ENCODE measurements around the gene IL5. TPM values are rescaled to one million over a fixed set of nuclear protein-coding genes. Genes with fewer than 3 reads are reported as not detected.
A peak's percentile ranks its signal among the peaks of the same experiment; 100 is the strongest.
"Not testable (repeated sequence)": the region's sequence is repeated elsewhere in the genome, so short reads cannot be mapped to it uniquely, and the experiment has no call there.

IL5 gene
- total and polyA plus RNA-seq, 12 donors, result not detected

DNA sequence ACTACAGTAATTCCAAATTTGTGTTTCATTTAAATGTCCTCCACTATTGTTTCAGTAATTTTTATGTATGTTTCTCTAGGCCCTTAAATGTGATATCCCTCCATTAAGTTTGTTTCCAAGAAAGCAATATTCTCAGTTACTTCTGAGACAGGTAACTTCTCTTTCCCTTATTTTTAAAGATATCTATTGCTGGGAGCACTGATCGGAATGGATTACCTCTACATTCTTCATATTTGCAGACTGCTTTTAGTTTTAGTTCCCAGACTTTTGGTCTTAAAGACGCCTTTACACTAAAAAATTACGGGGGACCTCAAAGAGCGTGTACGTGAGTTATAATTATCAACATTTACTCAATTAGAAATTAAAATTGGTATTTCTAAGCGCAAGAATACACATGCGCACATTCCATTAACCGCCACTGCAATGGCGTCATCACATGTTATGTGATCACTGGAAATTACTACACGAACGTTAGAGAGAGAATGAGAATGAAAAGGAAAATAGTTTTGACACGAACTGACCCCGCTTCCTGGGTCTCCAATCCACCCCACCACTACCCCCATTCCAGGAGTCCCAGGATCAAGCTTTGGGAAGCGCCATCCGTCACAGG, 12.9 kb upstream of the IL5 start:
- intact Hi-C loops (cut with DNase I), result no loop called here
- WGBS, 4 donors, result 45 to 54% (median 49%) methylated on average over 13 to 15 of the region's 15 CpGs
- H3K27ac ChIP-seq, result peak overlapping the region in 4 of 5 donors; percentile 53 to 87 (median 76)
- H3K4me3 ChIP-seq, result peak overlapping the region; percentile 43 to 57 (median 50)
- peaks cover 0 to 8% of the 10 kb centered on the region in 2 donors for H3K36me3 ChIP-seq (replicated peaks in 1 of 2)
- peak in 1 of 6 experiments; percentile 7 for TF ChIP-seq CTCF (IDR thresholded peaks at IDR 0.05)
- TF ChIP-seq POLR2A (IDR thresholded peaks at IDR 0.05), result no peak
- H3K27me3 ChIP-seq, result no peaks in the 10 kb centered on the region
- H3K4me1 ChIP-seq (replicated peaks in 1 of 2), result peaks cover 0 to 20% of the 10 kb centered on the region in 2 donors
- H3K9me3 ChIP-seq (replicated peaks in 1 of 3), result no peaks in the 10 kb centered on the region
- no peak for DNase-seq

DNA sequence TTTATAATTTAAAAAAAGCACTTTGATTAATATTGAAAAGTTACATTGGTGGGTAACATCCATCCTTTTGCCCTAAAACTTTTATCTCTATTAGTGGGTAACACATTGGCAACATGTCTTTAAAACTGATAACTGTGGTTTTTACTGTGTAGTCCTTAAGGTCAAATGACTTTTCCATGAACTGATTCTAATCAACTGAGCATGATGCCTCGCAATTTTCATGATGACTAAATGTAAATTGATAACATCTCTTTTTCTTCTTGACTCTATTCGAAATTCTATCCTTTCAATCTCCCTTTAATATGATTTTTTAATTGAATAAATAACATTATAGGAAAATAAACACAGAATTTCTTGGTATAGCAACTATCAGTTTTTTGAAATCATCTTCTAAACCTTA, 6.3 kb upstream of the IL5 start:
- no peaks in the 10 kb centered on the region for H3K36me3 ChIP-seq (replicated peaks in 1 of 2)
- no peak for DNase-seq
- no peaks in the 10 kb centered on the region for H3K9me3 ChIP-seq (replicated peaks in 1 of 3)
- 71 to 80% (median 76%) methylated on average over 2 of the region's 2 CpGs for WGBS, 4 donors
- no peaks in the 10 kb centered on the region for H3K27me3 ChIP-seq
- H3K4me3 ChIP-seq, result no peak overlapping the region
- TF ChIP-seq POLR2A (IDR thresholded peaks at IDR 0.05) (no peak), CTCF (IDR thresholded peaks at IDR 0.05) (no peak)
- H3K27ac ChIP-seq, result no peak overlapping the region
- no peaks in the 10 kb centered on the region for H3K4me1 ChIP-seq (replicated peaks in 1 of 2)
- intact Hi-C loops (cut with DNase I), result no loop called here

DNA sequence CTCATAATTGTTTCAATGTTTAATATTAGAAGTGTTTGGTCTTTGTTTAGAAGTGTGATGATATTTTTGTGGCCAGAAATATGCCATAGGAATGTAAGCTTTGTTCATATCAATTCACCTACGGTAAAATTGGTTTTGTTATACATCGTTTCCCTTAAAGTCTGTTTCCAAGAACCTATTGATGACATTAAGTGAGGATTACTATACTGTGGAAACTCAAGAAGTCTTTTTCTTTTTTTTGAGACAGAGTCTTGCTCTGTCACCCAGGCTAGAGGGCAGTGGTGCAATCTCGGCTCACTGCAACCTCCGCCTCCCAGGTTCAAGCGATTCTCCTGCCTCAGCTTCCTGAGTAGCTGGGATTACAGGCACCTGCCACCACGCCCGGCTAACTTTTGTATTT, 5.5 kb upstream of the IL5 start:
- H3K9me3 ChIP-seq (replicated peaks in 1 of 3); H3K36me3 ChIP-seq (replicated peaks in 1 of 2); H3K27ac ChIP-seq; H3K4me3 ChIP-seq; intact Hi-C loops (cut with DNase I); H3K27me3 ChIP-seq; DNase-seq; H3K4me1 ChIP-seq (replicated peaks in 1 of 2): not testable (repeated sequence)
- WGBS, 4 donors, result 86 to 95% (median 90%) methylated on average over 5 to 7 of the region's 7 CpGs

- Histone ChIP-seq H3K4me3 (no peak overlapping the region), H3K36me3 (replicated peaks in 1 of 2) (no peaks in the 10 kb centered on the region), H3K27me3 (no peaks in the 10 kb centered on the region), H3K27ac (no peak overlapping the region), H3K9me3 (replicated peaks in 1 of 3) (no peaks in the 10 kb centered on the region), H3K4me1 (replicated peaks in 1 of 2) (no peaks in the 10 kb centered on the region)
- DNase-seq, result no peak
- TF ChIP-seq POLR2A (IDR thresholded peaks at IDR 0.05), result no peak
- TF ChIP-seq CTCF (IDR thresholded peaks at IDR 0.05), result no peak
- WGBS, 4 donors, result 68 to 84% (median 73%) methylated on average over 2 of the region's 2 CpGs
- intact Hi-C loops (cut with DNase I), result no loop called here
Observed at GRCh38 chr5:132547269-132547668, 3.9 kb upstream of the IL5 start.

DNA sequence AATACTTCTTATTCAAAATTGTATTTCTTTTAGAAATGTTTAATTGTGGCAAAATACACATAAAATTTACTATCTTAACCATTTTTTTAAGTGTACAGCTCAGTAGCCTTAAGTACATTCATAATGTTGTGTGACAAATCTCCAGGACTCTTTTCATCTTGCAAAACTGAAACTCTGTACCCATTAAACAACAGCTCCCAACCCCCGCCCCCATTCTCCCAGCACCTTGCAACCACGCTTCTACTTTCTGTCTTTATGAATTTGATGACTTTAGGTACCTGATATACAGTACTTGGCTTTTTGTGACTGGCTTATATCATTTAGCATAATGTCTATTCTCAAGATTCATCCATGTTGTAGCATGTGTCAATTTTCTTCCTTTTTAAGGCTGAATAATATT, 2.8 kb upstream of the IL5 start:
- TF ChIP-seq CTCF (IDR thresholded peaks at IDR 0.05) (no peak), POLR2A (IDR thresholded peaks at IDR 0.05) (no peak)
- Histone ChIP-seq H3K4me3 (no peak overlapping the region), H3K9me3 (replicated peaks in 1 of 3) (no peaks in the 10 kb centered on the region), H3K27me3 (no peaks in the 10 kb centered on the region), H3K36me3 (replicated peaks in 1 of 2) (no peaks in the 10 kb centered on the region), H3K4me1 (replicated peaks in 1 of 2) (no peaks in the 10 kb centered on the region), H3K27ac (no peak overlapping the region)
- intact Hi-C loops (cut with DNase I), result no loop called here
- WGBS, 4 donors, result 82 to 92% (median 89%) methylated on average over 2 of the region's 2 CpGs
- DNase-seq, result no peak
